Ovary (tissue), 3 donors: ENCODE results near the gene DPH6.

ENCODE experiments used
- CTCF ChIP-seq, 3 donors: fragments of 450-650 bp in 2 of 3; fragments of 200-600 bp in 1 of 3; IDR thresholded peaks; one replicate each; pipeline versions ENCODE4 v1.5.1 to v1.8.0; 2016 to 2022; ENCODE audit warnings: antibody characterized with exemption in 3 of 3, mild to moderate bottlenecking in 1 of 3
- POLR2A ChIP-seq: fragments of 450-650 bp; IDR thresholded peaks from one replicate; pipeline ENCODE4 v1.6.1; 2017; ENCODE audit warnings: antibody characterized with exemption, mild to moderate bottlenecking, moderate library complexity
- donor health status: DM: no; HTN: no; CAD: no.

GRCh38 chr15:35507932-35508638 is 37.9 kb downstream of the DPH6 start:
- no peak for TF ChIP-seq CTCF (IDR thresholded peaks at IDR 0.05)
- TF ChIP-seq POLR2A: no peak
